GM23338 (cell line): Measurements from ENCODE around the gene RNF4. TPM values are rescaled to one million over a fixed set of nuclear protein-coding genes. Genes with fewer than 3 reads are reported as not detected.

Experiments
- ATAC-seq: fragments of 200-7000 bp; cut with Tn5 transposase; 3 replicates; pipeline ENCODE4 v1.9.1; 2020
- DNase-seq: peaks from one replicate; pipeline ENCODE4 v3.0.0-alpha.2; 2015; ENCODE audit warnings: low spot score
- H2AFZ ChIP-seq: fragments of 200-600 bp; sonication (generic); 2 replicates; pipeline ENCODE4 v1.8.0; 2016; ENCODE audit warnings: antibody characterized with exemption, mild to moderate bottlenecking, moderate library complexity
- H3F3A ChIP-seq: fragments of 200-600 bp; sonication (generic); replicated peaks from 2 replicates; pipeline ENCODE4 v1.8.0; 2017; ENCODE audit warnings: antibody characterized with exemption, mixed run types, low read depth
- H3K27ac ChIP-seq: fragments of 200-600 bp; sonication (generic); 2 replicates; pipeline ENCODE4 v1.6.1; 2016; ENCODE audit warnings: low read depth
- H3K27me3 ChIP-seq: fragments of 200-600 bp; sonication (generic); 2 replicates; pipeline ENCODE4 v1.8.0; 2016; ENCODE audit warnings: mild to moderate bottlenecking, mixed run types, moderate library complexity; ENCODE audit not compliant: insufficient read depth
- H3K36me3 ChIP-seq: fragments of 200-600 bp; sonication (generic); 2 replicates; pipeline ENCODE4 v1.8.0; 2016; ENCODE audit warnings: mild to moderate bottlenecking; ENCODE audit not compliant: insufficient read depth
- H3K4me1 ChIP-seq: fragments of 200-600 bp; sonication (generic); 2 replicates; pipeline ENCODE4 v1.8.0; 2016; ENCODE audit warnings: mild to moderate bottlenecking, moderate library complexity; ENCODE audit not compliant: insufficient read depth
- H3K4me2 ChIP-seq: fragments of 200-600 bp; sonication (generic); 2 replicates; pipeline ENCODE4 v1.7.1; 2017; ENCODE audit warnings: mixed run types
- H3K4me3 ChIP-seq: fragments of 200-600 bp; sonication (generic); 2 replicates; pipeline ENCODE4 v1.6.1; 2016; ENCODE audit warnings: mixed run types
- H3K79me2 ChIP-seq: fragments of 200-600 bp; sonication (generic); replicated peaks from 2 replicates; pipeline ENCODE4 v1.8.0; 2017; ENCODE audit warnings: mild to moderate bottlenecking; ENCODE audit not compliant: insufficient read depth
- H3K9me2 ChIP-seq: fragments of 200-600 bp; sonication (generic); 2 replicates; pipeline ENCODE4 v1.8.0; 2017; ENCODE audit not compliant: insufficient read depth
- H4K20me1 ChIP-seq: fragments of 200-600 bp; sonication (generic); replicated peaks from 2 replicates; pipeline ENCODE4 v1.8.0; 2017; ENCODE audit warnings: mild to moderate bottlenecking; ENCODE audit not compliant: insufficient read depth
- H3K27ac Mint-ChIP-seq: 2 replicates; pipeline ENCODE4 v1.8.0; 2020; ENCODE audit warnings: inconsistent platforms, mild to moderate bottlenecking, moderate library complexity, mixed read lengths
- H3K27me3 Mint-ChIP-seq: 3 replicates; pipeline ENCODE4 v1.8.0; 2022; ENCODE audit warnings: low read depth, mild to moderate bottlenecking, moderate library complexity, mixed read lengths, inconsistent platforms; ENCODE audit not compliant: insufficient read depth, poor library complexity
- H3K36me3 Mint-ChIP-seq: 3 replicates; pipeline ENCODE4 v1.8.0; 2021; ENCODE audit warnings: low read depth, mild to moderate bottlenecking, inconsistent platforms, moderate library complexity, mixed read lengths
- H3K4me1 Mint-ChIP-seq: 3 replicates; pipeline ENCODE4 v1.8.0; 2020; ENCODE audit warnings: mild to moderate bottlenecking, inconsistent platforms, mixed read lengths
- H3K4me3 Mint-ChIP-seq: 3 replicates; pipeline ENCODE4 v1.8.0; 2021; ENCODE audit warnings: moderate library complexity, mild to moderate bottlenecking, inconsistent platforms, mixed read lengths
- H3K9me3 Mint-ChIP-seq: 3 replicates; pipeline ENCODE4 v1.8.0; 2020; ENCODE audit warnings: moderate library complexity, mild to moderate bottlenecking, inconsistent platforms, mixed read lengths
- CTCF ChIP-seq, 2 experiments: fragments of 200-600 bp in 1 of 2; sonication (generic) in 1 of 2; conservative IDR thresholded peaks; 2 replicates each; pipeline versions ENCODE4 v1.5.1 to v1.6.1; 2016 to 2017; ENCODE audit warnings: antibody characterized with exemption in 2 of 2, low read depth in 2 of 2, mild to moderate bottlenecking in 2 of 2, moderate library complexity in 1 of 2
- EZH2 ChIP-seq: fragments of 200-600 bp; sonication (generic); IDR thresholded peaks from one replicate; pipeline ENCODE4 v1.8.0; 2017; ENCODE audit warnings: antibody characterized with exemption, mild to moderate bottlenecking, low read depth; ENCODE audit not compliant: unreplicated experiment
- EZH2phosphoT487 ChIP-seq: fragments of 200-600 bp; sonication (generic); IDR thresholded peaks from one replicate; pipeline ENCODE4 v1.8.1; 2018; ENCODE audit warnings: antibody characterized with exemption; ENCODE audit not compliant: unreplicated experiment
- JUNB ChIP-seq: IDR thresholded peaks from one replicate; pipeline ENCODE4 v1.6.1; 2016; ENCODE audit warnings: antibody characterized with exemption; ENCODE audit not compliant: unreplicated experiment
- NANOG ChIP-seq: IDR thresholded peaks from 2 replicates; pipeline ENCODE4 v1.6.1; 2016; ENCODE audit warnings: antibody characterized with exemption, borderline replicate concordance
- POLR2AphosphoS5 ChIP-seq: IDR thresholded peaks from 2 replicates; pipeline ENCODE4 v1.6.1; 2016; ENCODE audit warnings: antibody characterized with exemption, low read depth
- REST ChIP-seq: IDR thresholded peaks from one replicate; pipeline ENCODE4 v1.6.1; 2018; ENCODE audit warnings: antibody characterized with exemption; ENCODE audit not compliant: unreplicated experiment
- STAT1 ChIP-seq: IDR thresholded peaks from one replicate; pipeline ENCODE4 v1.6.1; 2016; ENCODE audit warnings: antibody characterized with exemption; ENCODE audit not compliant: unreplicated experiment
- polyA plus RNA-seq: library from polyadenylated mRNA; unstranded; fragments of >200 nt; fragmentation: Nextera tagmentation; extraction: Ambion mirVana; gene quantifications from 2 replicates; pipeline ENCODE4 v1.2.1, GENCODE V29; 2016
- total RNA-seq: library from RNA; depleted of rRNA; stranded (reverse); fragments of >200 nt; shearing (Covaris generic); gene quantifications from 2 replicates; pipeline ENCODE4 v1.2.3, GENCODE V29; 2014

RNF4 gene
- total and polyA plus RNA-seq, 2 experiments from 2014 or later = 47.7 to 77.2 TPM

- Mint-ChIP-seq H3K36me3 (peaks cover 12% of the 10 kb centered on the region), H3K27me3 (peaks cover 23% of the 10 kb centered on the region)
- ATAC-seq = peak; percentile 30
Observed at GRCh38 chr4:2535376-2536192, 66.7 kb downstream of the RNF4 start.

GRCh38 chr4:2536193-2537010 is 67.5 kb downstream of the RNF4 start, which contains the start of gene FAM193A:
Gene FAM193A, plus strand, starts transcription at chr4:2536647. Its CDS starts 269 bp downstream, at chr4:2536916.
- ATAC-seq = peak; percentile 88
- H3K4me1 Mint-ChIP-seq = peaks cover 9% of the 10 kb centered on the region
- H3K36me3 ChIP-seq = no peaks in the 10 kb centered on the region
- peak within 1 kb of the TSS; percentile 99 for H3K27ac Mint-ChIP-seq
- H2AFZ ChIP-seq = peak within 1 kb of the TSS; percentile 11
- H3K9me2 ChIP-seq = no peaks in the 10 kb centered on the region
- peaks cover 11% of the 10 kb centered on the region for H3K4me1 ChIP-seq
- H4K20me1 ChIP-seq = peaks cover 34% of the 10 kb centered on the region
- peak within 1 kb of the TSS; percentile 92 for H3K27ac ChIP-seq
- H3F3A ChIP-seq = peaks cover 12% of the 10 kb centered on the region; the same call in 1 of the 2 replicates
- DNase-seq = peak; percentile 99
- peak within 1 kb of the TSS; percentile 85 for H3K4me3 ChIP-seq
- peaks cover 24% of the 10 kb centered on the region for H3K27me3 Mint-ChIP-seq
- H3K79me2 ChIP-seq = peaks cover 42% of the 10 kb centered on the region
- H3K9me3 Mint-ChIP-seq = peaks cover 4% of the 10 kb centered on the region; the same call in 1 of the 3 replicates
- peak within 1 kb of the TSS; percentile 98 for H3K4me3 Mint-ChIP-seq
- peak within 1 kb of the TSS; percentile 81 for H3K4me2 ChIP-seq
- H3K36me3 Mint-ChIP-seq = peaks cover 12% of the 10 kb centered on the region
- H3K27me3 ChIP-seq = no peaks in the 10 kb centered on the region
- no peak for TF ChIP-seq NANOG
- TF ChIP-seq EZH2phosphoT487 = no peak
- no peak for TF ChIP-seq STAT1
- TF ChIP-seq JUNB = no peak
- no peak for TF ChIP-seq REST
- TF ChIP-seq CTCF (conservative IDR thresholded peaks at IDR 0.05; ENCODE audit: low read depth in 2 of 2) = no peak

More at GRCh38 chr4:2535376-2536192, 66.7 kb downstream of the RNF4 start:
- Histone ChIP-seq H3K9me2 (no peaks in the 10 kb centered on the region), H3K27me3 (no peaks in the 10 kb centered on the region), H3K4me3 (peak overlapping the region; percentile 85), H3K79me2 (peaks cover 33% of the 10 kb centered on the region), H3K27ac (peak overlapping the region; percentile 92), H3F3A (peaks cover 12% of the 10 kb centered on the region; the same call in 1 of the 2 replicates), H2AFZ (peak overlapping the region; percentile 11), H3K36me3 (no peaks in the 10 kb centered on the region), H3K4me2 (peak overlapping the region; percentile 81), H3K4me1 (peaks cover 11% of the 10 kb centered on the region), H4K20me1 (peaks cover 26% of the 10 kb centered on the region)
- peaks cover 4% of the 10 kb centered on the region; the same call in 2 of the 3 replicates for H3K9me3 Mint-ChIP-seq
- peak overlapping the region; percentile 99 for H3K27ac Mint-ChIP-seq
- H3K4me3 Mint-ChIP-seq = peak overlapping the region; percentile 98
- peak; percentile 75 for DNase-seq
- TF ChIP-seq STAT1 (no peak), POLR2AphosphoS5 (peak; percentile 71; the same call in 1 of the 2 replicates), EZH2 (no peak), CTCF (conservative IDR thresholded peaks at IDR 0.05; ENCODE audit: low read depth in 2 of 2) (peak in 1 of 2 experiments; percentile 47; a peak in 3 of 4 replicates)
- peaks cover 9% of the 10 kb centered on the region for H3K4me1 Mint-ChIP-seq
